ENCODE measurements around the gene XIRP2.
A peak's percentile ranks its signal among the peaks of the same experiment; 100 is the strongest.
"Not testable (repeated sequence)": the region's sequence is repeated elsewhere in the genome, so short reads cannot be mapped to it uniquely, and the experiment has no call there.

Gene XIRP2

DNA sequence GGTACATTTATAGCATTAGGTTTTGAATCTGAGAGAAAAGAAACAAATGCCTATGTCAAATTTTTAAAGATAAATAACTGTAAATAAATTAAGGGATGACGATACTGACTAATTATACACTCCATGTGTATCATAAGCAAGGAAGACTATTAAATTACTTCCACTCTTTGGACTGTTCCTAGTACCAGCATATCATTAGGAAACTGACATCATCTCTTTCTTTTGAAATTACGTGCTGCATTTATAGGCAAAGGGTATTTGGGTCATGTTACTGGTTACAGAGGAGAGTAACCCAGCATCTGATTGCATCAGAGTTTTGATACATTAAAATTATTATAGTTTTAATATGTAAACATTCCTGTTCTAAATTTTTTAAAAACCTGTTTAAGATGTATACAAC lies 309.7 kb downstream of the XIRP2 start:
- DNase-seq: no peak

DNA sequence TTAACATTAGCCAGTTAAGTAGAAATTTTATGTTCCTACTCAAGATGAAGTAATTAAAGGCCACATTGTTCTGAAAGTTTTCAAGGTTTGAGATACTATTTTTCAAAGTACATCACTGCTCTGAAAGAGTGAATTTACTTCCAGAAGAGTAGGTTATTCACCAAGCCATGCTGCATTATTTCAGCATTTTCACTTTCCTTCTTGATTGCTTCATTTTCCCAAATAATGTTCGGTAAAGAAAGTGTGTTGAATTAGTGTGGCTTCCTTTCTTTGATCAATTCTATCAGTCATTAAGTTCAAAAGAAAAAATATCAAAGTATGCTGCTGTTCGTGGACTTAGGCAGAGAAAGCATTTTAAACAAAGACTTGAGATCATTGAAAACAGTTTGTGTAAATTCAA lies 310.3 kb downstream of the XIRP2 start:
- DNase-seq: no peak

DNA sequence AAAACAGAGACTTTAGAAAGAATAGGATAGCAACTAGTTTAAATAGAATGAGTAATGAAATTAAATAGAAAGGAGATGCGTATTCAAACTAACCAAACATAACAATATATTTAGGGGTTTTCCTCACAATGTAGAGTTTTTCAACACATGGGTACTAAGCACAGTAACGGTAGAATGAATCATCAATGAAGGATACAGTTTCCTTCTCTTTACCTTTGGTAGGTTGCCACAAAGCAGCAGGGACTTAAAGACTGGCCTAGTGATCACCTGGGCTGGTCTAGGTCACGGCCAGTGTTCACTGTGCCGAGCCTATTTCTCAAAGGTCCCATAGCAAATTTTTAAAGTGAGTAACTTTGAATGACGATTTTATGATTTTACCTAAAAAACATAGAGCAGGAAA lies 311.7 kb downstream of the XIRP2 start:
- no peak for DNase-seq

DNA sequence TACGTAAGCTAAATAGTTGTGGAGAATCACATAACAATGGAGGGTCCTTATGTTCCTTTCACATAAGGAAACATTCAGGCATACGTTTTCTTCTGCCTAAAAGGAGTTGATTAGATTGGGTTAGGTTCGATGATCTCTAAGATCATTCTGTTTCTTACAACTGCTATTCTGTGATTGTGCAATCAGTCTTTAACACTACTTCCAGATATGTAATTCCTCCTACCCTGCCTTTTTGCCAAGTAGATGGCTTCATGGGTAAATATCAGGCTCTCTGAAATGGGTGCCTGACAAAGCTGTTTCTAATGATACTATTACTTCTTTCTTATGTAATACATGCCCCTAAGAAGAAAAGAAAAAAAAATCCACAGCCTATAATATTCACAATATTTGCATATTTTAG lies 321.5 kb downstream of the XIRP2 start:
- no peak for DNase-seq

DNA sequence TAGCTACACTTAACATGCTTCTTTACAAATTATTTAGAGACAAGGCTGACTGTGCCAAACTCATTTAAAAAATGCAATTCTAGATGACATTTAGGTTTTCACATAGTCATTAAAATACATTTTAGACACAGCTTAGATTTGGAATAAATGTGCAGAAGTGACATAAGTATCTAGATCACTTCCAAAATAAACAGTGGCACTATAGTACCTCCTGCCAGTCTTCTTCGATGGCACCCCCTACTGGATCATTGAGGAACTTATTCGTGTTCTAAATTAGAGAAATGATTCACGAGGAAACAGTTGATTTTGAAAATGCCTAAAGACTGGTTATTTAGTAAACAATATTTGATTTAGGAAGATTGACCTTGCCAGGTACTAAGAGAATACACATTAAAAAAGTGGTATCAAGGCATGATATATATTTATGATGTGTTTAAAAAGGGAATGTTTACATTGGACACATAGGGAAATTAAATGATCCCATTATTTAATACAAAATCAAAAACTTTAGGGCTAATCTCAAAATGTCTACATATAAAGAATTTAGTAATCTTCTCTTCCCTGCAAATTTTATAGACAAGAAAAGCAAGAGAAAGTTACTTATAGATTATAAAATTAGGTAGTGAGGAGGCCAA lies 323.9 kb downstream of the XIRP2 start:
- DNase-seq: peak; percentile 58

DNA sequence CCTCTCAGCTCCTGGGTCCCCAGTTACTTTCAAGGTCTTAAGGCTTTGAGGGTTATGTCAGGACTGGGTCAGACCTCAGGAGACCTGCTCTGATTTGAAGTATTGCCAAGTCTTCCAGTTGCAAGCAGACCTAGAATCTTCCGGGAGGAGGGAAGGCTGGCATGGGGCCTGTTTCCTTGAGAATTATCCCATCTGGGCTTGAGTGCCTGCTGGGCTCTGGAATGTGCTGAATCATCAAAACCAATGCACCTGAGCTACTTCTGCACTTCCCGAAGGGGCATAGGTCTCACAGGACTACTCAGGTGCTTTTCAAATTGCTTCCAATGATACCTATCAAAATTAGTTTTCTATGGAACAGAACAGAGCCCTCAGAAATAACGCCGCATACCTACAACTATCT lies 327.3 kb downstream of the XIRP2 start:
- no peak for DNase-seq

DNA sequence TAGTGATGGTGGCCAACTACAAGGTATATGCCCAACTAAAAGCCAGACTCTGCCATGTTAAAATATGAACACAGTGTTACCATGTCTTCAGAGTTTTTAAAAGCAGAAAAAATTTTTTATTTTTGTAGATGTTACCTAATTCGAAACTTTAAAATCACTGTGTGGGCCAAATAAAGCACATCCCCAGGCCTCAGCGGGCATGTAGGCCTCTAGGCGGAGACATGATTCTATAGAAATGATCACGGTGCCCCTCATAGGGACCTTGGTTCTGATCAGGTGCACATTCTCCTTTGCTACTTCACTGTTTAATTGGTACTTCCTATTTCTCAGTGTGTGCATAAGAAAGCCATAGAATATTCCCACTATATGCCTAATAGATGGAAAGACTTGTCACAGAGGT lies 349.2 kb downstream of the XIRP2 start:
- DNase-seq: no peak

DNA sequence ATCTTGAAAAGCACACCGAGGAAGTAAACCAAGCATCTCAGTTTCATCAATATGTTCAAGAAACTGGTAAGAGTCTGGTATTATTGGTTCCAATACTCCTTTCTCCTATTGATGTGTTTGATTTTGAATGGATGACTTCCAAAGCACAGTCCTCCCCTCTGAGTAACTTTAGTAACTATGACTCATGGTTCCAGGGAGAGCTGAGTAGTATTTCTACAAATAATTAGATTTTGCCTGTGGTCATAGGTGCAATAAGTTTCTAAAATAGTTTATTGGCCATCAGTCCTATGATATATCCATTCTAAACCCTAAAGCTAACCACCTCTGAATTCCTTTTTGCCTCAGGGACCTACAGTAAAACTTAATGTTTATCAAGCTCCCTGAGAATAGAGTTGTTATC lies 352.4 kb downstream of the XIRP2 start:
- no peak for DNase-seq

DNA sequence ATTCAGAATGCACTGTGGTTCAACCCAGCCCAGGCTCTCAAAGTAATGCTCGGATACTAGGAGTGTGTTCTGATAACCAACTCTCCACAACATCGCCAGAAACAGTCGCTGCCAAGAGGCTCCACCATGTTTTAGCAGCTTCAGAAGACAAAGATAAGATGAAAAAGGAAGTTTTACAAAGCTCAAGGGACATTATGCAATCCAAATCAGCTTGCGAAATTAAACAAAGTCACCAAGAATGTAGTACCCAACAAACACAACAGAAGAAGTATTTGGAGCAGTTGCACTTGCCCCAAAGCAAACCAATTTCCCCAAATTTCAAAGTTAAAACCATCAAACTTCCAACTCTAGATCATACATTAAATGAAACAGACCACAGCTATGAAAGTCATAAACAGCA lies 360.9 kb downstream of the XIRP2 start:
- DNase-seq: no peak

DNA sequence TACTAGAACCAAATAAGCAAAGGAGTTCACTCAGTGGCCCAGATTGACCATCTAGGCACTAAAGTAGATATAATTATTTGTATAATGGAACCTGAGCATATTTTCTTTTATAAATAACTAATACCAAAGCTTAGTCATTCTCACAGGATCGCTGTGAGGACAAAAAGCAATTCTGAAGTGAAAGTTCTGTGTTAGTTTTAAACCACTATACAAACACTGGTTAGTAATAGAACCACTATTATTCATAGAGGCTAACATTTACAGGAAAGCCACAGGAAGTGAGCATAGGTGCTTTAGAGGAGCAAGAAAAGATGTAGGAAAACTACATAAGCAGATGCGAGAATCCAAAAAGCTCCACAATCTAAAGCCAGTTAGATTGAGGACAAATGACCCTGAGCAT lies 364.7 kb downstream of the XIRP2 start:
- DNase-seq: peak; percentile 14

DNA sequence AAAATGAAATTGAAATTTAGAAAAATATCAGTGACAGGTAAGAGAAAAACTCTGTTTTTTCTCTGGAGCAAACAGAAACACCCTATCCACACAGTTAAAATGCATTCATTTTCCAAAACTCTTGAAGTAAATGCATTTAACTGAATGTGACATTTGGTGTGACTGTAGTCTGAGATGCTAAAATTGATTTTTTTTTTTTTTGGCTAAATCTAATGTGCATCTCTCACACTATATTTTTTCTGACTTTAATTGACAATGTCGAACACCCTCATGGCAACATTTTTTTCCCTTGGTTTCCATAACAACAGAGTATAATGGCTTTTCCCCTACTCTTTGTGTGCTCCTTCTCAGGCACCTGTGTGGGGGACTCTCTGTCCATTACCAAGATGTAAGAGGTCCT lies 366.4 kb downstream of the XIRP2 start:
- DNase-seq: no peak

DNA sequence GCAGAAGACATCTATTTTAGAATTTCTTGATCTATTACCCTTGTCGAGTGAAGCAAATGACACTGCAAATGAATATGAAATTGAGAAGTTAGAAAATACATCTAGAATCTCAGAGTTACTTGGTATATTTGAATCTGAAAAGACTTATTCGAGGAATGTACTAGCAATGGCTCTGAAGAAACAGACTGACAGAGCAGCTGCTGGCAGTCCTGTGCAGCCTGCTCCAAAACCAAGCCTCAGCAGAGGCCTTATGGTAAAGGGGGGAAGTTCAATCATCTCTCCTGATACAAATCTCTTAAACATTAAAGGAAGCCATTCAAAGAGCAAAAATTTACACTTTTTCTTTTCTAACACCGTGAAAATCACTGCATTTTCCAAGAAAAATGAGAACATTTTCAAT lies 370.4 kb downstream of the XIRP2 start:
- DNase-seq: no peak

DNA sequence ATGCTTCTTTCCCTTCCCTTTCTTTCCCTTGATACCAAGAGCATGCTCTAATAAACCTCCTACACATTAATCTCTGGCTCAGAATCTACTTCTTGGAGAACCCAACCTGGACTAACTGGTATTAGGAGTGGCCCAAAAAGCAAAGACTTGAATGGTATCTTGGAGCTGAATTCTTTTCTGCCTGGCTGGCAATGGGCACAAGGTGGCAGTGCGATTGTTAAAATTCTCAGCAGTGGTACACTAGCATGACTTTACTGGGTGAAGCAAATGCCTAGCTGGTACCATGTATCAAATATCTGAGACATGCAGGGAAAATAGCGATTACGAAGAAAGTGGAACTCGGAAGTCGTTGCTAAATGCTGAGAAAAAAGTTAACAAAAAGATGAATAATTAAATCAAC lies 376.1 kb downstream of the XIRP2 start:
- DNase-seq: no peak

DNA sequence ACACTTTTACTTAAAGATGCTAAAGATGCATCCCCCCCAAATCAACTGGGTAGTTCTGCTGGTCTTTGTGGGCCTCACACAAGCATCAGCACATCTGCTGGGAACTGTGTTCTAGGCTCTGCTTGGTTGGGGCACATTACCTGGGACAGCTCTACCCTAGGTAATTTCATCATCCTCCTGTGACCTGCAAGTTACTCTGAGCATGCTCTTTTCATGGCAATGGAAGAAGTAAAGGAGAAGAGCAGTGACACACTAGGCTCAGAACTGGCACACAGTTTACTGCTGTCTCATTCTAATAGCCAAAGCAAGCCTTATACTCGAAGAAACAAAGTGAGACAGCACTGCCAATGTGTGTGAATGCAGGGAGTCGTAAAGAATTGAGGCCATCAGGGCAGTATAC lies 376.7 kb downstream of the XIRP2 start:
- no peak for DNase-seq

DNA sequence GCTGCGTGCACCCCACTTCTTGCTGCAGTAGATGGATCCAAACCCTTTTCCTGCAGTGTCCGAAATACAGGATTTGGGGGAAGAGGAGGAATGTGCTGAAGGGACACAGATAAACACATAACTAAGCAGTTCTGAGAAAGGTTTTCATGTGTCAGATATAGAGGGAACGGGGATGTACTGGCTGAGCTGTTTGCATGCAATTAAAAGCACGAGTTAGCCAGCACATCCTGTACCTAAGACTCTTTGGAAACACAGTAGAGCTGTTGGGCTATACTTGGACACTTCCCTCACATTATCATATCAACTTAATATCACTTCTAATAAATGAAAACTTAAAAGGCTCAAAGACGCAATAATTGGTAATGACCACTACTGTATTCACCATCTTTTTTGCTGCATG lies 377.4 kb downstream of the XIRP2 start:
- no peak for DNase-seq

DNA sequence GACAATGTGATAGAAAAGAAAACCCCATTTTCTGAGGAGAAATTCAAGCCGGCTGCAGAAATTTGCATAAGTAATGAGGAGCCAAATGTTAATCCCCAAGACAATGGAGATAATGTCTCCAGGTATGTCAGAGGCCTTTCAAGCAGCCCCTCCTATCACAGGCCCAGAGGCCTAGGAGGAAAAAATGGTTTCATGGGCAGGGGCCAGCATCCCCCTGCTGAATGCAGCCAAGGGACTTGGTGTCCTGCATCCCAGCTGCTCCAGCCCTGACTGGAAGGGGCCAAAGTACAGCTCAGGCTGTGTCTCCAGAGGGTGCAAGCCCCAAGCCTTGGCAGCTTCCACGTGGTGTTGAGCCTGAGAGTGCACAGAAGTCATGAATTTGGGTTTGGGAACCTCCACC lies 380.0 kb downstream of the XIRP2 start:
- DNase-seq: not testable (repeated sequence)

DNA sequence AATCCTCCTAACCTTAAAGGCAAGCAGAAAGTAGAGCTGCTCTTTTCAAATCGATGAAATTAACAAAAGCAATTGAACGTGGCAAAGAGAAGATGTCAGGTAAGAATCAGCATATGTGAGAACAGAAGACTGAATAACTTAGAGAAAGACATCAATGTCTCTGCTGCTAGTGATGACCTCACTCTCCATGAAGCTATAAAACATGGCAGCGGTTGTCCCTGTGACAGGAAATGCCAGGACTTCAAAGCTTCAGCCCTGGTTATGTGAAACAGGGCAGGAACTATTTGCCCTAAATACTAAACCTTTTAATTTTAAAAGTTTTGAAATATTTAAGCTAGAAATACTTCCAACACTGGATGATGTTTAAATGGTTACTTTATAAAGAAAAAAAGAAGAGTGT lies 383.7 kb downstream of the XIRP2 start:
- DNase-seq: no peak

DNA sequence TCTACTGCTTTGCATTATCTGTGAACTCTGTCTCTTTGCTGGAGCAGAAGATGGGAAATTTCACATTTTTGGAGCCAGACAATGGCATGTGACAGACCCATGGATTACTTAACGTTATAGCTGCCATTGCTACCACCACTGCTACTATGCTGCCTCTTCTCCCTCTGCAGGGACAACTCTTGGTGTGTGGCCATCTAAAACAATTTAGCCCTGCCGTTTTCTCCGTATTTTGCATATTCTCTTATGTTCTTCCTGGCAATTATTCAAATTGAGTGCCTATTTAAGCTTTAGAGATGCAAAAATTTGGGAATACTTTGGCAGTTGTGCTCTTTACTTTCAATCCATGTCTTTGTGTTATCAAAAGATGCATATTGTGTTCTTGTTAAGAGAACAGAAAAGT lies 386.8 kb downstream of the XIRP2 start:
- no peak for DNase-seq

DNA sequence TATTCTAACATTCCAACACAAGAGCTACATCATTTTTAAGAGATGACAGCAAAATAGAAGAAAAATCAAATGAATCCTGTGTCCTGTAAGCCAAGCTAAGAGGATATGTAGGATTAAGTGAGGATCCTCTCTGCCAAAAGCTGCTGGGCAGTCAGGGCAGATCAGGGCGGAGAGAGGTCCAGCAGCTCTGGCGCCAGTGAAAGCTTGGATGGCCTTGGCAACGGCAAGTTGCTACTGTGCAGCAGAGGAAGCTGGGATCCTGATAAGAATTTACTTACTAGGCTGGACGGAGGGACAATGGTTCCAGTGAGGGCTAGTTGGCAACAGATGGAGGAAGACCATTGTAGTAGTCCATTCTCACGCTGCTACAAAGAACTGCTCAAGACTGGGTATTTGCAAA lies 391.5 kb downstream of the XIRP2 start:
- DNase-seq: no peak

DNA sequence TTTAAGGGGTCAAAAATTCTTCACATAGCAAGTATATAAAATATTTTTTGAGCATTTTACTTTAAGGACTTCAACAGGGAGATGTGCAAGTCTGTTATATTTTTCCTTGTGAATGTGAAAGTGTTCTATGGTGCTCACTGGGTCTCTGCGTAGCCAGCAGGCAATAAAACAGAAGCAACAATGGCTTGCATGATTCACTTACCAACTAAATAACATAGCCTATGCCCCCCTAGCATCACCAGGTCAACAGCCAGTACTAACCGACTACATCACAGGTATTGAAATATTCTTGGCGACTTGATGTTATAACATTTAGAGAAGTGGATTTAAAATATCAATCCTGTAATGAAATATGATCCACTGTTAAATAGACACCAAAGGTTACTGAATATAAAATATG lies 398.9 kb downstream of the XIRP2 start:
- DNase-seq: no peak

DNA sequence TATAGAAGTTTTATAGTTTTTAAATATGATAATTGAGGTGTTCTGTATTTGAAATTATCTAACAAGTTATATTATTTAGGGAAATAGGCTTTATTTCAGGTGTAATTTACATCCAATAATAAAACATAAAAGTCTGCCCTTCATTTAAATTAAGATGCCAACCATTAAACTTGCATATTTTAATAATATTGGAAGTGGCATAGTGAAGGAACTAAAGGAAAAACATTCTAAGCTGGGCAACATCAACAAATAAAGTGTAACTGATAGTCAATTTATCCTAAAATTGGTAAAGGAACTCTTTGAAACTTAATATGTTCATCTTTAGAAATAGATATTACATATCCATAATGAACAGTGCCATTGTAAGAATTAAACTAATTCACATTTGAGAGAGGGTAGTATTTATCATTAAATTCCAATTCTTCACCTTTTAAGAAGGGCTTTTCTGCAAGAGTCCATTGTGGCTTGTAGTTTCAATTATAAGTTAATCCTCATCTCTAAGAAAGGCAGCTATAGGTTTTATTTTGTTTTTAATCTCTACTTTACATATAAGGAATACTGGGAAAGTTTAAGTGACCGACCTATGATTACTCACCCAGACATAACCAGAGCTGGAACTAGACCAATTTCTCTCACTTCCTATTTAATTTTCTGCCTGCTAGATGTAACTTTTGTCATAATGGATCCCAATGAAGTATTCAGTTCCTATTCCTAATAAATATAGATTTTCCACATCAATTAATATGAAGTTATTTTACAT lies 401.6 kb downstream of the XIRP2 start:
- no peak for DNase-seq

DNA sequence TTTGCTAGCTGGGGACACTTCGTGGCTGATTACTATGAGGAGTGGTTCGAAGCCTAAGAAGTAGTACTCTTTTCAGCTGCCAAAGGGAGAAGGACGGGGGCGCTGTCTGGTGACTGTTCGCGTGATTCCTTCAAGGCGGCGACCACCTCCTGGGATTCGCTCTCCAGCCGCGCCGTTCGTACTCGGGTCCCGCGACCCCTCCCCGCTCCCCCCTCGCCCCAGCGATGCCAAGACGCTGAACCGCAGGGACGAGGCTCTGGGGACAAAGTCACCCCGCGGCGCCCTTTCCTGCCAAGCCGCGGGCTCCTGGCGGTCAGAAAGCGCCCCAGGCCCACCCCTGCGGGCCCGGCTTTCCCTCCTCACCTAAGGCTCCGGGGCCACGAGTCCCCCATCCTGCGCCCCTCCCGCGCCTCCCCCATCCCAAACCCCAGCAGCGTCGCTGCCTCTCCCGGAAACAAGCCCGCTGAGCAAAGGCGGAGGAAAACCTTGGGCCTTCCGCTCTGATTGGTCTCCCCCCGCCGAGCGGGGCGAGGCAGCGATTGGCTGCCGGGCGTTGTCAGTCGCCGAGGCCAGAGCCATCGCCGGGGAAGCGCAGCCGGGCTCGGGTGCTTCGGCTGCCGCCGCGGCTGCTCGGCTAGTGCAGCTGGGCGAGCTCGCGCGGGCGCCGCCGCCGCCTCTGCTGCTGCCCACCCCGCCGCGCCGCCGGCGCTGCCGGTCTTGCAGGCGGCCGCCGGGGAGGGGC lies 404.3 kb downstream of the XIRP2 start, which contains the start of gene B3GALT1:
TSS of gene B3GALT1 (plus strand) at position 572 of the 742 bp plus-strand sequence.
- DNase-seq: peak; percentile 92

DNA sequence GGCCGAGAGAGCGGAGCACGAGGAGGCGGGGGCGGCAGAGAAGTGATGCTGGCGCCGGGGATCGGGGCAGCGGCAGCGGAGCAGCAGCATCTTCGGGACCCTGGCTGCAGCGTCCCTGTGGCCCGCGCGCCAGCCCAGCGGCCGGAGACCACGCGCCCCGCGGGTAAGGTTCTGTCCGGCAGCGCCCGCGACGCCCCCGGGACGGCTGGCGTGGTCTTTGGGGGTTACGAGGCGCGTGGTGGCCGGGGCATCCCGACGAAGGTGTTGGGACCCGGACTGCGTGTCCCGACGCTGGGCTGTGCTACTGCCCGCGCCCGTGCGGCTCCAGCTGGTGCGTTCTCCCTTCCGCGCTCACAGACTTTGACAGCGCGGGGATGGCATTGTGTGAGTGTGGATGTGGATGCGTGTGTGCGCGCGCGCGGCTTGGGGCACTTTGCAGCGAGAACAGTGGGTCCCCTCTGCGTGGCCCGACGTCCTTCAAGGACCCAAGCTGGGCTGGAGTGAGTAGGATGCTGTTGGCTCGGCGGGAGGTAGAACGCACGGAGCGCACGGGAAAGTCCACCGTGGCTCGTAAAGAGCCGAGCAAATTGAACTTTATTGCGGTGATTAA lies 405.0 kb downstream of the XIRP2 start:
- no peak for DNase-seq
